ENCODE data around the gene RGL1.

Gene RGL1

GRCh38 chr1:183961132-183961531 lies 156.2 kb downstream of the RGL1 start:
- H3K4me3 ChIP-seq (ENCODE audit: low read depth, low read length), result no peak overlapping the region
- TF ChIP-seq, protein P1, sequence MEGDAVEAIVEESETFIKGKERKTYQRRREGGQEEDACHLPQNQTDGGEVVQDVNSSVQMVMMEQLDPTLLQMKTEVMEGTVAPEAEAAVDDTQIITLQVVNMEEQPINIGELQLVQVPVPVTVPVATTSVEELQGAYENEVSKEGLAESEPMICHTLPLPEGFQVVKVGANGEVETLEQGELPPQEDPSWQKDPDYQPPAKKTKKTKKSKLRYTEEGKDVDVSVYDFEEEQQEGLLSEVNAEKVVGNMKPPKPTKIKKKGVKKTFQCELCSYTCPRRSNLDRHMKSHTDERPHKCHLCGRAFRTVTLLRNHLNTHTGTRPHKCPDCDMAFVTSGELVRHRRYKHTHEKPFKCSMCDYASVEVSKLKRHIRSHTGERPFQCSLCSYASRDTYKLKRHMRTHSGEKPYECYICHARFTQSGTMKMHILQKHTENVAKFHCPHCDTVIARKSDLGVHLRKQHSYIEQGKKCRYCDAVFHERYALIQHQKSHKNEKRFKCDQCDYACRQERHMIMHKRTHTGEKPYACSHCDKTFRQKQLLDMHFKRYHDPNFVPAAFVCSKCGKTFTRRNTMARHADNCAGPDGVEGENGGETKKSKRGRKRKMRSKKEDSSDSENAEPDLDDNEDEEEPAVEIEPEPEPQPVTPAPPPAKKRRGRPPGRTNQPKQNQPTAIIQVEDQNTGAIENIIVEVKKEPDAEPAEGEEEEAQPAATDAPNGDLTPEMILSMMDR (IDR thresholded peaks at IDR 0.05; ENCODE audit: low read depth, low read length), result no peak

DNA sequence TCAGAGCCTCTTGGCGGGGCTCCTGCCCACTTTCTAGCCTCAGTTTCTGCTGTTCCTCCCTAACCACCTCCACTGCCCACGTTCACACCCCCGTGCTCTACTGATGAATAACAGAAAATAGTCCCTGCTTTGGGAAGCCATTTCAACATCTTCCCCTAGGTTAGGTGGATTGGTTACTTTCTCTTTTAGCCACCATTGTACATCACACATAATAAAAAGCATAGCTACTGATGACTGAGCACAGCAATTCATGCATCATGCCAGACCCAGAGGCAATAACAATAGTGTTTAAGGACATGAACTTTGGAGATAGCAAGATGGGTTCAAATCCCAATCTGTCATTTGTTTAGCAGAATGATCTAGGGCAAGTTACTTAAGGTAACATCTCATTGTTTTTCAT lies 158.0 kb downstream of the RGL1 start:
- TF ChIP-seq, protein P1 (IDR thresholded peaks at IDR 0.05; ENCODE audit: low read depth, low read length), result no peak
- H3K4me3 ChIP-seq (ENCODE audit: low read depth, low read length), result no peak overlapping the region

- TF ChIP-seq, protein P1 (IDR thresholded peaks at IDR 0.05; ENCODE audit: low read depth, low read length), result no peak
- no peak overlapping the region for H3K4me3 ChIP-seq (ENCODE audit: low read depth, low read length)
Observed at GRCh38 chr1:183965726-183966125, 160.8 kb downstream of the RGL1 start.

DNA sequence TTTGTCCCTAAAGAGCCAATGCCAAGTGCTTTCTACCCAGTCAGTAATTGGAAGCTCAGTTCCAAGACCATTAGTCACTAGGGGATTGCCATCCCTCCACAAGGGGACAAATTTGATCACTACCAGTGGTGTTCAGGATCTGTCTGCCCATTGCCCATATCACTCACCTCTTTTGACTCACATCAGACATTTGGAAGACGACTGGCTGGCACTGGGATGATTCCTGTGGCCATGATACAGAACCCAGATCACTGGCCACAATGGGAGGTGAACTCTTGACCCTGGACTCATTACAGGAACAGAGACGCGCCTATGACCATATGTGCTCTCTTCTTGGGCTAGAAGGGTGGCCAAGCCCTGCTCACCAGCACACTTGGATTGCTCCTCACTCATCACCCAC lies 161.6 kb downstream of the RGL1 start:
- H3K4me3 ChIP-seq (ENCODE audit: low read depth, low read length), result no peak overlapping the region
- TF ChIP-seq, protein P1 (IDR thresholded peaks at IDR 0.05; ENCODE audit: low read depth, low read length), result no peak

- TF ChIP-seq, protein P1 (IDR thresholded peaks at IDR 0.05; ENCODE audit: low read depth, low read length), result no peak
- no peak overlapping the region for H3K4me3 ChIP-seq (ENCODE audit: low read depth, low read length)
Observed at GRCh38 chr1:183967914-183968313, 163.0 kb downstream of the RGL1 start.

DNA sequence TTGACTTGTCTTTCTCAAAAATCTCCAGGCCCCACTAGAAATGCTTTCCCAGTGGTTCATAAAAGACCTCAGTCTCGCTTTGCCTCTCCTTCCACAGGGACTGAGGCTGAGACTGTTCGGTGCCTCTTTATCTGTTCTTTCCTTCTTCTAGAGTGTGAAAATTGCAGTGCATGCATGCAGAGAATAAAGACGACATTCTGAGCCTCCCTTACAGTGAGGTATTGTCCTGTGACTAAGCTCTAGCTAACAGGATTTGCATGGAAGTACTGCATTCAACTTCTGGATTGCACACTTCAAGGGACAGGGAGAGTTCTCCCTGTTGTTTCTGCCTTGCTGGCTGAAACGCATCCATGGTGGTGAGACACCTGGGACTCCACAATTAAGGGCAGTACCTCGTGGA lies 163.5 kb downstream of the RGL1 start:
- TF ChIP-seq, protein P1 (IDR thresholded peaks at IDR 0.05; ENCODE audit: low read depth, low read length), result no peak
- no peak overlapping the region for H3K4me3 ChIP-seq (ENCODE audit: low read depth, low read length)

- H3K4me3 ChIP-seq (ENCODE audit: low read depth, low read length), result no peak overlapping the region
- TF ChIP-seq, protein P1 (IDR thresholded peaks at IDR 0.05; ENCODE audit: low read depth, low read length), result no peak
Observed at GRCh38 chr1:183970516-183971300, 165.8 kb downstream of the RGL1 start.

Measured in WI38 (cell line).